GM23338 (cell line): ENCODE results near the gene RAB3IP. TPM values are rescaled to one million over a fixed set of nuclear protein-coding genes. Genes with fewer than 3 reads are reported as not detected.

Source experiments
- ATAC-seq: fragments of 200-7000 bp; cut with Tn5 transposase; 3 replicates; pipeline ENCODE4 v1.9.1; 2020
- DNase-seq: peaks from one replicate; pipeline ENCODE4 v3.0.0-alpha.2; 2015; ENCODE audit warnings: low spot score
- H2AFZ ChIP-seq: fragments of 200-600 bp; sonication (generic); 2 replicates; pipeline ENCODE4 v1.8.0; 2016; ENCODE audit warnings: antibody characterized with exemption, mild to moderate bottlenecking, moderate library complexity
- H3F3A ChIP-seq: fragments of 200-600 bp; sonication (generic); replicated peaks from 2 replicates; pipeline ENCODE4 v1.8.0; 2017; ENCODE audit warnings: antibody characterized with exemption, mixed run types, low read depth
- H3K27ac ChIP-seq: fragments of 200-600 bp; sonication (generic); 2 replicates; pipeline ENCODE4 v1.6.1; 2016; ENCODE audit warnings: low read depth
- H3K27me3 ChIP-seq: fragments of 200-600 bp; sonication (generic); 2 replicates; pipeline ENCODE4 v1.8.0; 2016; ENCODE audit warnings: mild to moderate bottlenecking, mixed run types, moderate library complexity; ENCODE audit not compliant: insufficient read depth
- H3K36me3 ChIP-seq: fragments of 200-600 bp; sonication (generic); 2 replicates; pipeline ENCODE4 v1.8.0; 2016; ENCODE audit warnings: mild to moderate bottlenecking; ENCODE audit not compliant: insufficient read depth
- H3K4me1 ChIP-seq: fragments of 200-600 bp; sonication (generic); 2 replicates; pipeline ENCODE4 v1.8.0; 2016; ENCODE audit warnings: mild to moderate bottlenecking, moderate library complexity; ENCODE audit not compliant: insufficient read depth
- H3K4me2 ChIP-seq: fragments of 200-600 bp; sonication (generic); 2 replicates; pipeline ENCODE4 v1.7.1; 2017; ENCODE audit warnings: mixed run types
- H3K4me3 ChIP-seq: fragments of 200-600 bp; sonication (generic); 2 replicates; pipeline ENCODE4 v1.6.1; 2016; ENCODE audit warnings: mixed run types
- H3K79me2 ChIP-seq: fragments of 200-600 bp; sonication (generic); replicated peaks from 2 replicates; pipeline ENCODE4 v1.8.0; 2017; ENCODE audit warnings: mild to moderate bottlenecking; ENCODE audit not compliant: insufficient read depth
- H3K9me2 ChIP-seq: fragments of 200-600 bp; sonication (generic); 2 replicates; pipeline ENCODE4 v1.8.0; 2017; ENCODE audit not compliant: insufficient read depth
- H4K20me1 ChIP-seq: fragments of 200-600 bp; sonication (generic); replicated peaks from 2 replicates; pipeline ENCODE4 v1.8.0; 2017; ENCODE audit warnings: mild to moderate bottlenecking; ENCODE audit not compliant: insufficient read depth
- H3K27ac Mint-ChIP-seq: 2 replicates; pipeline ENCODE4 v1.8.0; 2020; ENCODE audit warnings: inconsistent platforms, mild to moderate bottlenecking, moderate library complexity, mixed read lengths
- H3K27me3 Mint-ChIP-seq: 3 replicates; pipeline ENCODE4 v1.8.0; 2022; ENCODE audit warnings: low read depth, mild to moderate bottlenecking, moderate library complexity, mixed read lengths, inconsistent platforms; ENCODE audit not compliant: insufficient read depth, poor library complexity
- H3K36me3 Mint-ChIP-seq: 3 replicates; pipeline ENCODE4 v1.8.0; 2021; ENCODE audit warnings: low read depth, mild to moderate bottlenecking, inconsistent platforms, moderate library complexity, mixed read lengths
- H3K4me1 Mint-ChIP-seq: 3 replicates; pipeline ENCODE4 v1.8.0; 2020; ENCODE audit warnings: mild to moderate bottlenecking, inconsistent platforms, mixed read lengths
- H3K4me3 Mint-ChIP-seq: 3 replicates; pipeline ENCODE4 v1.8.0; 2021; ENCODE audit warnings: moderate library complexity, mild to moderate bottlenecking, inconsistent platforms, mixed read lengths
- H3K9me3 Mint-ChIP-seq: 3 replicates; pipeline ENCODE4 v1.8.0; 2020; ENCODE audit warnings: moderate library complexity, mild to moderate bottlenecking, inconsistent platforms, mixed read lengths
- CREB1 ChIP-seq: fragments of 250-450 bp; sonication (Bioruptor Pico); IDR thresholded peaks from 2 replicates; pipeline ENCODE4 v1.5.0; 2020; ENCODE audit warnings: low read depth, mild to moderate bottlenecking, moderate library complexity
- CTCF ChIP-seq, 2 experiments: fragments of 200-600 bp in 1 of 2; sonication (generic) in 1 of 2; conservative IDR thresholded peaks; 2 replicates each; pipeline versions ENCODE4 v1.5.1 to v1.6.1; 2016 to 2017; ENCODE audit warnings: antibody characterized with exemption in 2 of 2, low read depth in 2 of 2, mild to moderate bottlenecking in 2 of 2, moderate library complexity in 1 of 2
- ETS1 ChIP-seq: IDR thresholded peaks from 2 replicates; pipeline ENCODE4 v1.6.1; 2016; ENCODE audit warnings: antibody characterized with exemption
- EZH2 ChIP-seq: fragments of 200-600 bp; sonication (generic); IDR thresholded peaks from one replicate; pipeline ENCODE4 v1.8.0; 2017; ENCODE audit warnings: antibody characterized with exemption, mild to moderate bottlenecking, low read depth; ENCODE audit not compliant: unreplicated experiment
- EZH2phosphoT487 ChIP-seq: fragments of 200-600 bp; sonication (generic); IDR thresholded peaks from one replicate; pipeline ENCODE4 v1.8.1; 2018; ENCODE audit warnings: antibody characterized with exemption; ENCODE audit not compliant: unreplicated experiment
- JUNB ChIP-seq: IDR thresholded peaks from one replicate; pipeline ENCODE4 v1.6.1; 2016; ENCODE audit warnings: antibody characterized with exemption; ENCODE audit not compliant: unreplicated experiment
- NANOG ChIP-seq: IDR thresholded peaks from 2 replicates; pipeline ENCODE4 v1.6.1; 2016; ENCODE audit warnings: antibody characterized with exemption, borderline replicate concordance
- POLR2AphosphoS5 ChIP-seq: IDR thresholded peaks from 2 replicates; pipeline ENCODE4 v1.6.1; 2016; ENCODE audit warnings: antibody characterized with exemption, low read depth
- REST ChIP-seq: IDR thresholded peaks from one replicate; pipeline ENCODE4 v1.6.1; 2018; ENCODE audit warnings: antibody characterized with exemption; ENCODE audit not compliant: unreplicated experiment
- STAT1 ChIP-seq: IDR thresholded peaks from one replicate; pipeline ENCODE4 v1.6.1; 2016; ENCODE audit warnings: antibody characterized with exemption; ENCODE audit not compliant: unreplicated experiment
- ZNF114 ChIP-seq: fragments of 250-450 bp; sonication (Bioruptor Pico); IDR thresholded peaks from 2 replicates; pipeline ENCODE4 v1.5.0; 2020; ENCODE audit warnings: mild to moderate bottlenecking, moderate library complexity
- ZNF331 ChIP-seq: fragments of 250-450 bp; sonication (Bioruptor Pico); IDR thresholded peaks from 2 replicates; pipeline ENCODE4 v1.5.0; 2020; ENCODE audit warnings: low read depth, mild to moderate bottlenecking, moderate library complexity
- ZNF462 ChIP-seq: fragments of 250-450 bp; sonication (Bioruptor Pico); IDR thresholded peaks from 2 replicates; pipeline ENCODE4 v1.5.0; 2020; ENCODE audit warnings: mild to moderate bottlenecking, moderate library complexity
- polyA plus RNA-seq: library from polyadenylated mRNA; unstranded; fragments of >200 nt; fragmentation: Nextera tagmentation; extraction: Ambion mirVana; gene quantifications from 2 replicates; pipeline ENCODE4 v1.2.1, GENCODE V29; 2016
- total RNA-seq: library from RNA; depleted of rRNA; stranded (reverse); fragments of >200 nt; shearing (Covaris generic); gene quantifications from 2 replicates; pipeline ENCODE4 v1.2.3, GENCODE V29; 2014

RAB3IP gene
- total and polyA plus RNA-seq, 2 experiments from 2014 or later = 48.6 TPM

- peak overlapping the region; percentile 53; the same call in 1 of the 2 replicates for H2AFZ ChIP-seq
These were observed 36.8 kb upstream of the RAB3IP start for GRCh38 chr12:69701826-69702225.

More at GRCh38 chr12:69701826-69702225, 36.8 kb upstream of the RAB3IP start:
- H3K27me3 Mint-ChIP-seq = peaks cover 4% of the 10 kb centered on the region
- Histone ChIP-seq H3F3A (no peaks in the 10 kb centered on the region), H3K4me2 (no peak overlapping the region), H3K36me3 (no peaks in the 10 kb centered on the region), H3K4me3 (no peak overlapping the region), H3K9me2 (no peaks in the 10 kb centered on the region), H3K4me1 (no peaks in the 10 kb centered on the region), H3K27ac (no peak overlapping the region), H3K27me3 (no peaks in the 10 kb centered on the region), H3K79me2 (no peaks in the 10 kb centered on the region), H4K20me1 (no peaks in the 10 kb centered on the region)
- ATAC-seq = no peak
- DNase-seq = no peak
- no peak overlapping the region for H3K27ac Mint-ChIP-seq
- no peaks in the 10 kb centered on the region; the same call in 2 of the 3 replicates for H3K9me3 Mint-ChIP-seq
- TF ChIP-seq CREB1 (CRISPR knock-in tag) = no peak
- no peak for TF ChIP-seq STAT1
- no peak for TF ChIP-seq EZH2phosphoT487
- no peak for TF ChIP-seq ZNF331 (CRISPR knock-in tag)
- TF ChIP-seq EZH2 = no peak
- no peak for TF ChIP-seq ZNF462
- no peak for TF ChIP-seq REST
- no peak for TF ChIP-seq CTCF (conservative IDR thresholded peaks at IDR 0.05; ENCODE audit: low read depth in 2 of 2)
- TF ChIP-seq NANOG = no peak
- no peak for TF ChIP-seq ETS1
- TF ChIP-seq JUNB = no peak
- TF ChIP-seq ZNF114 (CRISPR knock-in tag) = no peak
- no peak for TF ChIP-seq POLR2AphosphoS5
- H3K4me3 Mint-ChIP-seq = no peak overlapping the region
- peaks cover 3% of the 10 kb centered on the region; the same call in 1 of the 3 replicates for H3K4me1 Mint-ChIP-seq
- H3K36me3 Mint-ChIP-seq = no peaks in the 10 kb centered on the region
